K562 (cell line): ENCODE data around the gene TARBP1. TPM values are rescaled to one million over a fixed set of nuclear protein-coding genes. Genes with fewer than 3 reads are reported as not detected.

Experiments used
- BMI1 ChIP-seq: fragments of 150-350 bp; IDR thresholded peaks from 2 replicates; pipeline ENCODE4 v1.6.1; 2014; ENCODE audit warnings: low read length
- CCNT2 ChIP-seq: IDR thresholded peaks from 2 replicates; pipeline ENCODE4 v1.6.1; 2011; ENCODE audit warnings: borderline replicate concordance, low read depth, mild to moderate bottlenecking, moderate library complexity, mixed read lengths, low read length; ENCODE audit not compliant: insufficient read length; ENCODE audit errors: extremely low read depth
- JUNB ChIP-seq: fragments of 450-650 bp; formaldehyde crosslinking; conservative IDR thresholded peaks from 2 replicates; pipeline ENCODE4 v1.4.0; 2020; ENCODE audit warnings: mild to moderate bottlenecking
- KLF6 ChIP-seq: fragments of 250-450 bp; sonication (Bioruptor Pico); IDR thresholded peaks from 2 replicates; pipeline ENCODE4 v1.4.0; 2020; ENCODE audit warnings: mild to moderate bottlenecking, moderate library complexity, borderline replicate concordance
- MBD2 ChIP-seq: sonication (generic); IDR thresholded peaks from 2 replicates; pipeline ENCODE4 v1.6.1; 2016; ENCODE audit warnings: low read depth, borderline replicate concordance
- MIER1 ChIP-seq: fragments of 450-650 bp; IDR thresholded peaks from 2 replicates; pipeline ENCODE4 v1.6.1; 2016; ENCODE audit warnings: antibody characterized with exemption, mild to moderate bottlenecking, low read depth
- MTF1 ChIP-seq: fragments of 250-450 bp; sonication (Bioruptor Pico); IDR thresholded peaks from 2 replicates; pipeline ENCODE4 v1.9.0; 2021; ENCODE audit warnings: moderate library complexity, mild to moderate bottlenecking, inconsistent platforms, borderline replicate concordance
- NCOR1 ChIP-seq: fragments of 450-650 bp; IDR thresholded peaks from 2 replicates; pipeline ENCODE4 v1.6.1; 2016; ENCODE audit warnings: mild to moderate bottlenecking, moderate library complexity
- NR2C2 ChIP-seq, 2 experiments: fragments of 200-800 bp in 1 of 2; sonication (Bioruptor generic) in 1 of 2; sonication (generic) in 1 of 2; formaldehyde crosslinking in 1 of 2; IDR thresholded peaks; 2 replicates each; pipeline versions ENCODE4 v1.6.1 to v1.8.0; 2016 to 2022; ENCODE audit warnings: mild to moderate bottlenecking in 1 of 2, missing compliant biosample characterization in 1 of 2, missing genetic modification characterization in 1 of 2, missing genetic modification reagents in 1 of 2
- NUFIP1 ChIP-seq: fragments of 450-650 bp; IDR thresholded peaks from 2 replicates; pipeline ENCODE4 v1.6.1; 2018; ENCODE audit not compliant: partially characterized antibody
- PCBP1 ChIP-seq: fragments of 200-400 bp; formaldehyde crosslinking; IDR thresholded peaks from 2 replicates; pipeline ENCODE4 v1.6.1; 2018; ENCODE audit warnings: mild to moderate bottlenecking, low read depth, low read length; ENCODE audit not compliant: poor library complexity, severe bottlenecking
- PURB ChIP-seq: sonication (generic); formaldehyde crosslinking; IDR thresholded peaks from 2 replicates; pipeline ENCODE4 v1.9.0; 2021; ENCODE audit warnings: low read depth, mild to moderate bottlenecking, missing genetic modification reagents
- RBM34 ChIP-seq: fragments of 200-400 bp; formaldehyde crosslinking; IDR thresholded peaks from 2 replicates; pipeline ENCODE4 v1.6.1; 2018; ENCODE audit warnings: low read length, borderline replicate concordance; ENCODE audit not compliant: insufficient read depth
- SNRNP70 ChIP-seq: fragments of 200-400 bp; formaldehyde crosslinking; optimal IDR thresholded peaks from 2 replicates; pipeline ENCODE3; 2017; ENCODE audit warnings: low read depth, low read length
- SREBF1 ChIP-seq: fragments of 150-350 bp; IDR thresholded peaks from 2 replicates; pipeline ENCODE4 v1.6.1; 2014; ENCODE audit warnings: antibody characterized with exemption, low read depth, low read length, borderline replicate concordance
- SRSF3 ChIP-seq: fragments of 200-400 bp; formaldehyde crosslinking; IDR thresholded peaks from 2 replicates; pipeline ENCODE4 v1.6.1; 2016; ENCODE audit warnings: mild to moderate bottlenecking, low read length, moderate library complexity; ENCODE audit not compliant: insufficient read depth
- TSC22D4 ChIP-seq: fragments of 450-650 bp; IDR thresholded peaks from 2 replicates; pipeline ENCODE4 v1.6.1; 2016; ENCODE audit warnings: missing genetic modification characterization, missing biosample characterization, control low read depth
- ZNF134 ChIP-seq: fragments of 250-450 bp; sonication (Bioruptor Pico); conservative IDR thresholded peaks from 2 replicates; pipeline ENCODE4 v1.4.0; 2020
- ZNF23 ChIP-seq: fragments of 250-450 bp; sonication (Bioruptor Pico); IDR thresholded peaks from 2 replicates; pipeline ENCODE4 v1.4.0; 2020; ENCODE audit warnings: mild to moderate bottlenecking
- ZNF699 ChIP-seq: fragments of 250-450 bp; sonication (Bioruptor Pico); IDR thresholded peaks from 2 replicates; pipeline ENCODE4 v1.8.0; 2021; ENCODE audit warnings: mild to moderate bottlenecking, moderate library complexity; ENCODE audit not compliant: insufficient replicate concordance
- polyA plus RNA-seq, 8 experiments: library from polyadenylated mRNA; depleted of rRNA in 4 of 8; stranded (reverse) in 5 of 8; unstranded in 3 of 8; fragments of >200 nt; fragmentation: Nextera tagmentation in 2 of 8; fragmentation: Illumina TruSeq in 1 of 8; extraction: Ambion mirVana in 2 of 8; extraction: Trizol in 1 of 8; gene quantifications; 2 replicates each; pipeline versions ENCODE4 v1.2.1 to v1.2.3, GENCODE V29; 2011 to 2014; ENCODE audit warnings: inconsistent platforms in 1 of 8, missing spikeins in 1 of 8
- total RNA-seq, 7 experiments: library from RNA; depleted of rRNA in 6 of 7; stranded (reverse); fragments of >200 nt in 6 of 7; fragmentation: Illumina TruSeq in 2 of 7; extraction: Trizol in 2 of 7; gene quantifications; 2 replicates each; pipeline versions ENCODE4 v1.2.1 to v1.2.3, GENCODE V29; 2011 to 2021; ENCODE audit warnings: low replicate concordance in 1 of 7
- TF ChIP-seq, protein P1 (sequence below): fragments of 450-650 bp; conservative IDR thresholded peaks from 2 replicates; pipeline ENCODE4 v1.6.1; 2016; ENCODE audit warnings: missing genetic modification characterization, low read depth, mild to moderate bottlenecking, control low read depth, missing compliant biosample characterization
- TF ChIP-seq, protein P2 (sequence below): fragments of 450-650 bp; conservative IDR thresholded peaks from 2 replicates; pipeline ENCODE4 v1.6.1; 2016; ENCODE audit warnings: missing genetic modification characterization, low read depth, mild to moderate bottlenecking, missing compliant biosample characterization, moderate library complexity
- TF ChIP-seq, protein P3 (sequence below): sonication (generic); formaldehyde crosslinking; IDR thresholded peaks from 2 replicates; pipeline ENCODE4 v1.8.0; 2022; ENCODE audit warnings: mild to moderate bottlenecking, low read depth, missing genetic modification reagents
- TF ChIP-seq, protein P4 (sequence below): fragments of 250-450 bp; sonication (Bioruptor Pico); IDR thresholded peaks from 2 replicates; pipeline ENCODE4 v1.4.0; 2020

The TARBP1 gene
- total and polyA plus RNA-seq, 9 of the 15 experiments (the other 6 are each of a cell fraction or from before 2014, with no cell fraction given), result 8.8 to 48.0 (median 22.9) TPM

DNA sequence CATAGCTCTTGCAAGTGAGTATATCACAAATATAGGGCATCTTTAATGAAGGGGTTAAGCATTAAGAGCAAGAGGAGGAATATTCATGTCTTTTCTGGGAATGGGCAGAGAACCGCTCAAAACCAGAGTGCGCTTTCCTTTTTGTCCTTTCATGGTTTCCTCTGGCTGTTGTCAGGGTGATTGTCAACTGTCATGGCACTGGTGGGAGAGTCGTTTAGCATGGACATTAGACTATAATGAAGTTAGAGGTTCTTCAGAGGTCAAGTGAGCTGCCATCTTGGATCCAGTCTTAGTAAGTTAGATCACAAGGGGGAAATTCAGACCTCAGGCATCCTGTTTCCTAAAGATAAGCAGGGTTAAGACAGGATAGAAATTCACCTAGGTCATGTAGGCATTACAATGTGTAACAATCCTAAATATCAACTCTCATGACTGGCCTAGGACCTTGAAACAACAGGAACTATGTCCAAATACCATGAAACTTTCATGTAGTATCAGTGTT is 117.8 kb downstream of the TARBP1 start (continued):
- TF ChIP-seq ZNF699 (CRISPR knock-in tag) (no peak), SREBF1 (no peak), KLF6 (CRISPR knock-in tag) (peak; percentile 80; the same call in 1 of the 2 replicates), MIER1 (no peak), NR2C2 (CRISPR knock-in tag; IDR thresholded peaks at IDR 0.05) (no peak), NR2C2 (tag; IDR thresholded peaks at IDR 0.05) (peak; percentile 77), NUFIP1 (no peak), RBM34 (no peak), PCBP1 (no peak), SRSF3 (no peak), PURB (CRISPR knock-in tag) (no peak), BMI1 (no peak), MBD2 (peak; percentile 28; the same call in 1 of the 2 replicates), CCNT2 (no peak), TSC22D4 (no peak), ZNF23 (CRISPR knock-in tag) (0 out of 2 replicates have a peak, but pooled peaks have one; percentile 0), NCOR1 (peak; percentile 71), ZNF134 (CRISPR knock-in tag) (peak; percentile 50; the same call in 1 of the 2 replicates), JUNB (CRISPR knock-in tag) (no peak), SNRNP70 (no peak), MTF1 (no peak)
- TF ChIP-seq, protein P1, sequence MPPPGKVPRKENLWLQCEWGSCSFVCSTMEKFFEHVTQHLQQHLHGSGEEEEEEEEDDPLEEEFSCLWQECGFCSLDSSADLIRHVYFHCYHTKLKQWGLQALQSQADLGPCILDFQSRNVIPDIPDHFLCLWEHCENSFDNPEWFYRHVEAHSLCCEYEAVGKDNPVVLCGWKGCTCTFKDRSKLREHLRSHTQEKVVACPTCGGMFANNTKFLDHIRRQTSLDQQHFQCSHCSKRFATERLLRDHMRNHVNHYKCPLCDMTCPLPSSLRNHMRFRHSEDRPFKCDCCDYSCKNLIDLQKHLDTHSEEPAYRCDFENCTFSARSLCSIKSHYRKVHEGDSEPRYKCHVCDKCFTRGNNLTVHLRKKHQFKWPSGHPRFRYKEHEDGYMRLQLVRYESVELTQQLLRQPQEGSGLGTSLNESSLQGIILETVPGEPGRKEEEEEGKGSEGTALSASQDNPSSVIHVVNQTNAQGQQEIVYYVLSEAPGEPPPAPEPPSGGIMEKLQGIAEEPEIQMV (tag), result peak; percentile 50
- TF ChIP-seq, protein P2, sequence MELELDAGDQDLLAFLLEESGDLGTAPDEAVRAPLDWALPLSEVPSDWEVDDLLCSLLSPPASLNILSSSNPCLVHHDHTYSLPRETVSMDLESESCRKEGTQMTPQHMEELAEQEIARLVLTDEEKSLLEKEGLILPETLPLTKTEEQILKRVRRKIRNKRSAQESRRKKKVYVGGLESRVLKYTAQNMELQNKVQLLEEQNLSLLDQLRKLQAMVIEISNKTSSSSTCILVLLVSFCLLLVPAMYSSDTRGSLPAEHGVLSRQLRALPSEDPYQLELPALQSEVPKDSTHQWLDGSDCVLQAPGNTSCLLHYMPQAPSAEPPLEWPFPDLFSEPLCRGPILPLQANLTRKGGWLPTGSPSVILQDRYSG (tag), result peak; percentile 91
- TF ChIP-seq, protein P3, sequence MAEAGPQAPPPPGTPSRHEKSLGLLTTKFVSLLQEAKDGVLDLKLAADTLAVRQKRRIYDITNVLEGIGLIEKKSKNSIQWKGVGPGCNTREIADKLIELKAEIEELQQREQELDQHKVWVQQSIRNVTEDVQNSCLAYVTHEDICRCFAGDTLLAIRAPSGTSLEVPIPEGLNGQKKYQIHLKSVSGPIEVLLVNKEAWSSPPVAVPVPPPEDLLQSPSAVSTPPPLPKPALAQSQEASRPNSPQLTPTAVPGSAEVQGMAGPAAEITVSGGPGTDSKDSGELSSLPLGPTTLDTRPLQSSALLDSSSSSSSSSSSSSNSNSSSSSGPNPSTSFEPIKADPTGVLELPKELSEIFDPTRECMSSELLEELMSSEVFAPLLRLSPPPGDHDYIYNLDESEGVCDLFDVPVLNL (CRISPR knock-in tag), result no peak
- TF ChIP-seq, protein P4, sequence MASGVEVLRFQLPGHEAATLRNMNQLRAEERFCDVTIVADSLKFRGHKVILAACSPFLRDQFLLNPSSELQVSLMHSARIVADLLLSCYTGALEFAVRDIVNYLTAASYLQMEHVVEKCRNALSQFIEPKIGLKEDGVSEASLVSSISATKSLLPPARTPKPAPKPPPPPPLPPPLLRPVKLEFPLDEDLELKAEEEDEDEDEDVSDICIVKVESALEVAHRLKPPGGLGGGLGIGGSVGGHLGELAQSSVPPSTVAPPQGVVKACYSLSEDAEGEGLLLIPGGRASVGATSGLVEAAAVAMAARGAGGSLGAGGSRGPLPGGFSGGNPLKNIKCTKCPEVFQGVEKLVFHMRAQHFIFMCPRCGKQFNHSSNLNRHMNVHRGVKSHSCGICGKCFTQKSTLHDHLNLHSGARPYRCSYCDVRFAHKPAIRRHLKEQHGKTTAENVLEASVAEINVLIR, result peak; percentile 32; the same call in 1 of the 2 replicates
